Suppressor macrophage treated with lipopolysaccharide for 4 hours (primary cell): ENCODE data around the gene UBE3C.
"Not testable (repeated sequence)": the region's sequence is repeated elsewhere in the genome, so short reads cannot be mapped to it uniquely, and the experiment has no call there.

Source experiments
- DNase-seq: peaks from one replicate; pipeline ENCODE4 v3.0.0-alpha.2; 2020

UBE3C gene

DNA sequence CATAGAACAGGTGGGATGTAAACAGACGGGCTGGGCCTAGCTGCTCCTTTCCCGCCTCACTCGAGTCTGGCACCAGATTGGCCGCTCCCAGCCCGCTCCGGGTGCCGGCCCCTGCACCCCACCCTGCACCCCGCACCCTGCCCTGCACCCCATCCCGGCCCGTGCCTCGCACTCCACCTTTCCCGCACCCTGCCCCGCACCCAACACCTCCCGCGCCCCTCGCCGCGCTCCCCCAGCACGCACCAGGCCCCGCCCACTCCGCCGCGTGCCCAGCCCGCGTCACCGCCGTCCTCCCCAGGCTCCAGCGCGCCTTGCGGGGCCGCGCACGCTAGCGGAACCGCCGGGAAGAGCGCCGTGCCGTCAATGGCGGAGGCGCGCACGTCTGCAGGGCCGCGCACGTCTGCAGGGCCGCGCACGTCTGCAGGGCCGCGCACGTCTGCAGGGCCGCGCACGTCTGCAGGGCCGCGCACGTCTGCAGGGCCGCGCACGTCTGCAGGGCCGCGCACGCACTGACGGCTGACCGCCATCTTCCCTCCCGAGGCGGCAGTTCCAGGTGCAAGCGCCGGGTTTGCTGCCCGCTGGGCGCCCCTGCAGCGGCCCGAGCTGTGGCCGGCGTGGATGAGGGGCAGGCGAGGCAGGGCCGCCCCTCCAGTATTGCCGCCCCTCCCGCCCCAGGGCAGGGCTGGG lies at the start of gene UBE3C:
Gene UBE3C (plus strand): TSS at position 503 of the 687 bp plus-strand sequence. CDS start 347 bp downstream, outside the sequence.
- DNase-seq: peak; percentile 97

GRCh38 chr7:157089100-157089610 lies 49.6 kb upstream of the UBE3C start:
- DNase-seq: no peak

GRCh38 chr7:157090485-157091165 lies 48.1 kb upstream of the UBE3C start:
- no peak for DNase-seq

DNA sequence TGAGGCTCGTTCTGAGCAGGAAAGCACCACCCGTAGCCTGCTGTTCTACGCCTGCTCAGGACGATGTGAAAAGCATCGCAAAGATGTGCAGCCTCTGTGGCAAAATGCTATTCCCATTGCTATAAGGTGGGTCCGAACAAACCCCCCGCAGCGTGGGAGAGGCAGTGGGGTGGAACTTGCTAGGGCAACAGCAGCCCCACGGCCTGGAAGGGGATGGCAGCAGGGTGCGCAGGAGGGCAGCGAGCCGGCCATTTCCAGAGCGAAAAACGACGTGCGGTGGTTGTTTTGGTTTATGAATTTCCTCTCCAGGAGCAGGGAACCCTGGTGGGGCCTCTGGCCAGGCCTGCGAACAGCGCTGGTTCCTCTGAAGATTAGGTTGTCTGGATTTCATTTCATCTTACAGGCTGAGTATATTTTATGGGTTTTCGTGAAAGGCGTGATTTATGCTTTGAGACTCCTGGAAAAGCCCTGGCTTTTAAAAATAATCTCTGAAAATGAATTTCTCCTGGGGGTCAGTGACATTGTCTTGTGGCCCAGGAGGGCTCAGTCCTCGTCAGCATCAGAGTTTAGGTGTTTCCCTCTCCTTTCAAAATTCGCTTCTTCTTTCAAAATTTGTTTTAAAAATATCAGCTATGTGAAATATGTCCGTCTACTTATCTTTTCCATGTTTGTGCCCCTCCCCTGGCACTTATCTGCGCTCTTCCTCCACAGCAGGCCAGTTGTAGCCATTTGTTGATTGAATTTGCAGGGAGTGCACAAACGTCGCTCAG lies 42.3 kb upstream of the UBE3C start:
- DNase-seq: no peak

- DNase-seq: no peak
Observed at GRCh38 chr7:157097056-157097329, 41.7 kb upstream of the UBE3C start.

DNA sequence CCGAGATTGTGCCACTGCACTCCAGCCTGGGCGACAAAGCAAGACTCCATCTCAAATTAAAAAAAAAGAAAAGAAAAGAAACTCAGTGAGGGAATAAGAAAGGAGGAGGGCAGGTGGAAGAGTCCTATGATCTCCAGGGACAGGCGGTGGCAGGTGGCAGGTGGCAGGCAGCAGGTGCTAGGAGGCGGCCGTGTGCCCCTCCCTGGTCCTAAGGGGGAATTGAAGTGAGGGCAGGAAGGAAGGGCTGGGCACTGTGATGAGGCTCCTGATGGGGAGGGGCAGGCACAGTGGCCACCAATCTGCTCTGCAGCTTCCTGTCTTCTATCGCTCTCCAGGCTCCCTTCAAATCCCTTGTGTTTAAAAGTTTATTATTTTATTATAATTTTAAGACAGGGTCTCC lies 41.2 kb upstream of the UBE3C start:
- DNase-seq: no peak

DNA sequence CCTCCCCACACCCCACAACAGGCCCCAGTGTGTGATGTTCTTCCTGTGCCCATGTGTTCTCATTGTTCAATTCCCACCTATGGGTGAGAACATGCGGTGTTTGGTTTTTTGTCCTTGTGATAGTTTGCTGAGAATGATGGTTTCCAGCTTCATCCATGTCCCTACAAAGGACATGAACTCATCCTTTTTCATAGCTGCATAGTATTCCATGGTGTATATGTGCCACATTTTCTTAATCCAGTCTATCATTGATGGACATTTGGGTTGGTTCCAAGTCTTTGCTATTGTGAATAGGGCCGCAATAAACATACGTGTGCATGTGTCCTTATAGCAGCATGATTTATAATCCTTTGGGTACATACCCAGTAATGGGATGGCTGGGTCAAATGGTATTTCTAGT lies 38.7 kb upstream of the UBE3C start:
- DNase-seq: not testable (repeated sequence)

- not testable (repeated sequence) for DNase-seq
Observed at GRCh38 chr7:157103641-157104040, 35.1 kb upstream of the UBE3C start.

GRCh38 chr7:157111311-157111710 lies 27.4 kb upstream of the UBE3C start:
- DNase-seq: no peak

- DNase-seq: no peak
Observed at GRCh38 chr7:157112706-157113105, 26.0 kb upstream of the UBE3C start.

- DNase-seq: peak; percentile 18
Observed at GRCh38 chr7:157113607-157114006, 25.1 kb upstream of the UBE3C start.

DNA sequence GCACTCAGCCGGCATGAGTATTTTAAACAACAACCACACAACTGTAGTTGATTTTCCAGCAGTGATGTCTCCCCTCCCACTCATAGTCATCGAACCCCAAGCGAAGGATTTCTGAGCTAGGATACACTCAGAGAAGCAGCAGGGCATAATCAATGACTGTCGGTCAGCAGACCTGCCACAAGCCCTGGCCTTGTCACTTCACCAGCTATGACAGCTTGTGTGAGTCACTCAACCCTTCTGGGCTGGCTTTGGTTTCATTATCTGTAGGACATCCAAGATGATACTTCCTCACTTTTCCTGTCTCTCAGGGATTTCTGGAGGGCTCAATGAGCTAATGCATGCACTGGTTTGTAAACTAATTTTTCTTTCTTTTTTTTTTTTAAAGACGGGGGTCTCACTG lies 22.0 kb upstream of the UBE3C start:
- DNase-seq: peak; percentile 74

- no peak for DNase-seq
Observed at GRCh38 chr7:157117796-157118195, 20.9 kb upstream of the UBE3C start.

GRCh38 chr7:157120181-157120580 lies 18.5 kb upstream of the UBE3C start:
- DNase-seq: no peak

GRCh38 chr7:157121184-157121715 lies 17.5 kb upstream of the UBE3C start:
- DNase-seq: no peak

- no peak for DNase-seq
Observed at GRCh38 chr7:157122800-157123495, 15.8 kb upstream of the UBE3C start.

- no peak for DNase-seq
Observed at GRCh38 chr7:157124690-157125089, 14.0 kb upstream of the UBE3C start.

- DNase-seq: no peak
Observed at GRCh38 chr7:157125376-157126223, 13.1 kb upstream of the UBE3C start.

DNA sequence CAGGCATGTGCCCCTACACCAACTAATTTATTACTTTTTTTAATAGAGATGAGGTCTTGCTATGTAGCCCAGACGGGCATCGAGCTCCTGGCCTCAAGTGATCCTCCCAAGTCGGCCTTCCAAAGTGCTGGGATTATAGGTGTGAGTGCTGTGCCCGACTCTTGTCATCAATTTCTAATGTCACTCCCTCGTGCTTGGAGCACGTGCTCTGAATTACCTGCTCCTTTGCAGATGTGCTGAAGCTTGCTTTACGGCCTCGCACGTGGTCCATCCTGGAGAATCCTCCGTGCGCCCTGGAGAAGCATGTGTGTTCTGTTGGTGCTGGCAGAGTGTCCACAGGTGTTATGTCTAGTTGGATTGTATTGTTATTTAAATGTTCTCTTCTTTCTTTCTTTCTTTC lies 11.8 kb upstream of the UBE3C start:
- no peak for DNase-seq

GRCh38 chr7:157129200-157129599 lies 9.5 kb upstream of the UBE3C start:
- no peak for DNase-seq

DNA sequence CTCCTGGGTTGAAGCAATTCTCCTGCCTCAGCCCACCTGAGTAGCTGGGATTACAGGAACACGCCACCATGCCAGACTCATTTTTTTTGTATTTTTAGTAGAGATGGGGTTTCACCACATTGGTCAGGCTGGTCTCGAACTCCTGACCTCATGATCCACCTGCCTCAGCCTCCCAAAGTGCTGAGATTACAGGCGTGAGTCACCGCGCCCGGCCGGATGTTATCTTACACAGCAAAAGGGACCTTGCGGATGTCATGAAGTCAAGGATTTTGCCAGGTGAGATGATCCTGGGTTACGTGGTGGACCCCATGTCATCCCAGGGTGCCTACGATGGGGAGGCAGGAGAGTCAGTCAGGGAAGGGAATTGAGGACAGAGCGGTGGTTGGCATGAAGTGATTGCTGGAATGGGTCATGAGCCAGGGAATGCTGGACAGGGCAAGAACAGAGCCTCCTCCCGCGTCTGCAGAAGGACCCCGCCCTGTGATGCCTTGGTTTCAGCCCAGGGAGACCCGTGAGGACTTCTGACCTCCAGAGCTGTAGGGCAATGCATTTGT lies 8.7 kb upstream of the UBE3C start:
- DNase-seq: no peak

GRCh38 chr7:157130849-157131248 lies 7.9 kb upstream of the UBE3C start:
- DNase-seq: not testable (repeated sequence)
